C1 segment of cervical spinal cord (tissue), 14 donors: ENCODE results near the gene CFAP97D2.
A peak's percentile ranks its signal among the peaks of the same experiment; 100 is the strongest.
"Not testable (repeated sequence)": the region's sequence is repeated elsewhere in the genome, so short reads cannot be mapped to it uniquely, and the experiment has no call there.

Experiments
- DNase-seq, 14 donors: peaks; one replicate each; lab custom pipeline; 2025; lab: John Stamatoyannopoulos, UW

CFAP97D2 gene

GRCh38 chr13:114143806-114144605, 35.1 kb upstream of the CFAP97D2 start:
- DNase-seq, result no peak

GRCh38 chr13:114144606-114145244, 34.3 kb upstream of the CFAP97D2 start:
- no peak for DNase-seq

GRCh38 chr13:114145256-114145655, 33.8 kb upstream of the CFAP97D2 start:
- no peak for DNase-seq

GRCh38 chr13:114145722-114146121, 33.3 kb upstream of the CFAP97D2 start:
- DNase-seq, result no peak

GRCh38 chr13:114146173-114146572, 32.9 kb upstream of the CFAP97D2 start:
- no peak for DNase-seq

- DNase-seq, result no peak
Measured at GRCh38 chr13:114146629-114147028, 32.4 kb upstream of the CFAP97D2 start.

GRCh38 chr13:114147803-114148520, 31.1 kb upstream of the CFAP97D2 start:
- DNase-seq, result no peak

- no peak for DNase-seq
Measured at GRCh38 chr13:114148521-114148855, 30.6 kb upstream of the CFAP97D2 start.

GRCh38 chr13:114148886-114149285, 30.2 kb upstream of the CFAP97D2 start:
- not testable (repeated sequence) for DNase-seq

- DNase-seq, result no peak
Measured at GRCh38 chr13:114149774-114150740, 29.0 kb upstream of the CFAP97D2 start.

GRCh38 chr13:114151031-114151430, 28.0 kb upstream of the CFAP97D2 start:
- peak in 5 of 14 donors; percentile 22 to 62 (median 37) for DNase-seq

GRCh38 chr13:114151565-114152284, 27.3 kb upstream of the CFAP97D2 start:
- no peak for DNase-seq

- no peak for DNase-seq
Measured at GRCh38 chr13:114152285-114152645, 26.8 kb upstream of the CFAP97D2 start.

GRCh38 chr13:114152831-114153371, 26.2 kb upstream of the CFAP97D2 start:
- peak in 4 of 14 donors; percentile 24 to 50 (median 42) for DNase-seq

GRCh38 chr13:114153485-114154080, 25.5 kb upstream of the CFAP97D2 start:
- DNase-seq, result no peak

- DNase-seq, result no peak
Measured at GRCh38 chr13:114154476-114154875, 24.6 kb upstream of the CFAP97D2 start.

- no peak for DNase-seq
Measured at GRCh38 chr13:114155320-114155719, 23.7 kb upstream of the CFAP97D2 start.

GRCh38 chr13:114155926-114156883, 22.9 kb upstream of the CFAP97D2 start:
- no peak for DNase-seq
